ELF-1 (cell line): ENCODE measurements around the gene MBD6.
"Not testable (repeated sequence)": the region's sequence is repeated elsewhere in the genome, so short reads cannot be mapped to it uniquely, and the experiment has no call there.

Experiments used
- DNase-seq: peaks from one replicate; pipeline ENCODE4 v3.0.0-alpha.2; 2016; ENCODE audit warnings: low read depth, low spot score

The MBD6 gene

GRCh38 chr12:57549909-57550640 lies 27.5 kb downstream of the MBD6 start, which contains the start of gene KIF5A:
KIF5A (plus strand) TSS chr12:57550044; CDS start chr12:57550272, 228 bp downstream.
- peak; percentile 42 for DNase-seq

GRCh38 chr12:57550641-57551549 lies 28.3 kb downstream of the MBD6 start:
- DNase-seq: no peak

GRCh38 chr12:57551637-57552305 lies 29.1 kb downstream of the MBD6 start:
- no peak for DNase-seq

GRCh38 chr12:57552306-57552651 lies 29.7 kb downstream of the MBD6 start:
- DNase-seq: no peak

- peak; percentile 25 for DNase-seq
Observed at GRCh38 chr12:57552835-57553313, 30.2 kb downstream of the MBD6 start.

GRCh38 chr12:57553343-57554202 lies 30.9 kb downstream of the MBD6 start:
- no peak for DNase-seq

- no peak for DNase-seq
Observed at GRCh38 chr12:57554453-57554852, 31.8 kb downstream of the MBD6 start.

GRCh38 chr12:57554897-57555296 lies 32.3 kb downstream of the MBD6 start:
- DNase-seq: no peak

GRCh38 chr12:57558864-57559263 lies 36.2 kb downstream of the MBD6 start:
- no peak for DNase-seq

GRCh38 chr12:57560516-57560915 lies 37.9 kb downstream of the MBD6 start:
- no peak for DNase-seq

GRCh38 chr12:57561117-57561516 lies 38.5 kb downstream of the MBD6 start:
- DNase-seq: not testable (repeated sequence)

- DNase-seq: no peak
Observed at GRCh38 chr12:57563358-57563757, 40.7 kb downstream of the MBD6 start.

- no peak for DNase-seq
Observed at GRCh38 chr12:57564178-57564740, 41.6 kb downstream of the MBD6 start.

- no peak for DNase-seq
Observed at GRCh38 chr12:57568838-57569237, 46.2 kb downstream of the MBD6 start.

- no peak for DNase-seq
Observed at GRCh38 chr12:57569858-57570257, 47.2 kb downstream of the MBD6 start.

- DNase-seq: not testable (repeated sequence)
Observed at GRCh38 chr12:57570438-57570837, 47.8 kb downstream of the MBD6 start.

- DNase-seq: no peak
Observed at GRCh38 chr12:57571926-57572762, 49.5 kb downstream of the MBD6 start.

GRCh38 chr12:57574795-57575194 lies 52.2 kb downstream of the MBD6 start:
- DNase-seq: no peak

GRCh38 chr12:57575771-57576612 lies 53.4 kb downstream of the MBD6 start:
- DNase-seq: no peak
